Measurements from ENCODE around the gene BCL3.

BCL3 gene

DNA sequence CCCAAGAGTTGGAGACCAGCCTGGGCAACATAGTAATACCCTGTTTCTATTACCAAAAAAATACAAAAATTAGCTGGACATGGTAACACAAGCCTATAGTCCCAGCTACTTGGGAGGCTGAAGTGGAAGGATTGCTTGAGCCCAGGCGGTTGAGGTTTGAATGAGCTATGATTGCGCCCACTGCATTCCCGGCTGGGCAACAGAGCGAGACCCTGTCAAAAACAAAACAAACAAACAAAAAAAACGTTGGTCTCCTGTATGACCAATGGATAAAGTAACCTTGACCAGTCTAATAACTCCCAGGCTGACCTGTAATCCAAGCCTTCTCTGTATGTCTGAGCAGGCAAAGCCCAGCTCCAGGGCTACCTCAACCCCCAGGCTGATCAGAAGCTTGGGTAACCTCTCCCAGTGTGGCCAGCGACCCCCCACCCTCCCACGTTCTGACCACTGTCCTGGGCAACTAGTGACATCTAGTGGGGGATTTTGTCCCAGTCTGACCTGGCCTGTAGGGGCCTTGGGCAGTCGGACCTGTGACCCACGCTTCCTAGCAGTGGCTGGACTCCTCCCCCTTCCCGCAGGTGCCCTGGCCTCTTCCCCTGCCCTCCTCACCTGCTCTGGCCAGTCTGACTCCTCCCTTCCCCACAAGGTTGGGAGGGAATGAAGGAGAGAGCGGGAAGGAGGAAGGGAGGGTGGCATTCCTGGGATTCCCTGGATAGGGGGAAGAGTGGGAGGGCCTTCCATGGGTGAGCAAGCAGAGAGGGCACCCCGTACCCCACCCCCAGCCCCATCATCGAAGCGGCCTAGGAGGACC is 59.3 kb downstream of the BCL3 start:
- peak overlapping the region in 1 of 7 experiments; percentile 58 for H3K4me3 ChIP-seq
- H3K27ac ChIP-seq, result peak overlapping the region in 11 of 21 experiments; percentile 28 to 85 (median 51)

DNA sequence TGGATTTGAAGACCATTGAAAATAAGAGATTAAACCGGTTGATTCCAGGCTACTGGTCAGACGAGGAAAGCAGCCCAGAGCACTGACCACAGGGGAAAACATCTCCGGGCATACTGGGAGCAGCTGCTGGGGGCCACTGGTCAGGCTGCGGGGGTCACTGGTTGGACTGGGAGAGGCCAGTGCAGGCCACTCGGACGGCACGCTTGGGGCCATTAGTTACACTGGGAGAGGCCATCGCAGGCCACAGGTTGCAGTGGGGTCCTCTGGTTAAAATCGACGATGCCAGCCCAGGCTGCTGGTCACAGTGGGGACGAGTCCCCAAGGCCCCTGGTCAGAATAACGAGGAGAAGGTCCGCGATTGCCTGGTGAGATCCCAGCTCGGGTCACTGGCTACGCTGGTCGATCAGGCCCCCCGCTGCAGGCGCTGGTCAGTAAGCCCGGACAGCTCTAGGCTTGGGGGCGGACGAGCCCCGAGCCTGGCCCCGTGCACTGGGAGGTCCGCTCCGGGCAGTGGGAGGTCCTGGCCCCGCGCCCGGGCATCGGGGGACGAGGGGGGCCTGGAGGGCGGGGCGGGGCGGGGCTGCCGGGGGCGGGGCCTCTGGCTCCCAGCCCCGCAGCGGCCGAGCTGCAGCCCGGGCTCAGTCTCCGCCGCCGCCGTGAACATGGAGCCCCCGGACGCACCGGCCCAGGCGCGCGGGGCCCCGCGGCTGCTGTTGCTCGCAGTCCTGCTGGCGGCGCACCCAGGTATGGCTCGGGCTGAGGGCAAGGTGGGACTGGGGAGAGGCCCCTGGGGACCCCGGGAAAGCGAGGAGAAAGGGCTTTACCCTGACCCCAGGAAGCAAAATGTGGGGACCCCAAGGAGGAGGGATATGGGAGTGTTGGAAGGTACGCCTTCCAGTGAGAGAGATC is 60.2 kb downstream of the BCL3 start, which contains the start of gene BCAM:
Gene BCAM, plus strand, starts transcription at position 641 of the 909 bp plus-strand sequence. Its CDS starts 22 bp downstream, at position 663.
- peak within 1 kb of the TSS; percentile 21 to 58 (median 37) for H3K4me3 ChIP-seq

More for the DNA sequence above, 60.2 kb downstream of the BCL3 start, which contains the start of gene BCAM:
- peak within 1 kb of the TSS in 17 of 21 experiments; percentile 8 to 85 (median 55) for H3K27ac ChIP-seq

All from skin epidermis (tissue), 12 donors.